ENCODE measurements around the gene ADAMTSL2.

The ADAMTSL2 gene

DNA sequence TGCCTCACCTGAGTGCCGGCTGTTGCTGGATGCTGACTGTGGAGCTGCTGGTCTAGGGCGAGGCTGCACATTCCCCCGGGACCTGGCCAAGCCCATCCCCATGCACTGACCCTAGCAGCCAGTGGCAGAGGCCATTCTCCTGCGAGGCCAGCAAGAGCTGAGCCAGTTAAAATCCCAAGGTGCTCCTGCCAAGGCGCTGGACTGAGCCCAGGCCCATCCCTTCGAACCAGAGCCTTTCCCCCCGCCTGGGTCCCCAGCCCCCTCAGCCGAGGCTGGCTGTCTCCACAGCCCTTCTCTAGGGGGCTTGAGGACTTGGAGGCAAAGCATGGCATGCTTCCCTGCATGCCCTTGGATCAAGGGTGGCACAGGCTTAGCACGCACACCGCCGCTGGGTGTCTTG, 1.6 kb downstream of the ADAMTSL2 start:
- DNase-seq, result no peak

- no peak for DNase-seq
Measured at GRCh38 chr9:133536536-133536935, 2.0 kb downstream of the ADAMTSL2 start.

GRCh38 chr9:133537257-133537656, 2.8 kb downstream of the ADAMTSL2 start:
- DNase-seq, result no peak

- DNase-seq, result no peak
Measured at GRCh38 chr9:133538176-133538575, 3.7 kb downstream of the ADAMTSL2 start.

GRCh38 chr9:133538851-133539833, 4.6 kb downstream of the ADAMTSL2 start:
- DNase-seq, result no peak

GRCh38 chr9:133539991-133540697, 5.6 kb downstream of the ADAMTSL2 start:
- no peak for DNase-seq

DNA sequence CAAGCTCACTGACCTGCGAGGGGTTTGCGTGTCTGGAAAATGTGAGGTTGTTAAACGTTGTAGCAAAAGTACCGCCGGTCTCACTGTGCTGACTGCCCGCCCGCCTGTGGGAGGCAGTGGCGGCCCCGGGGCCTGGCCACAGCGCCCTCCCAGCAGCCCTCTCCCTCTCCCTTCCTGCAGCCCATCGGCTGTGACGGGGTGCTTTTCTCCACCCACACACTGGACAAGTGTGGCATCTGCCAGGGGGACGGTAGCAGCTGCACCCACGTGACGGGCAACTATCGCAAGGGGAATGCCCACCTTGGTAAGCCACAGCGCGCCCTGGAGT, 6.2 kb downstream of the ADAMTSL2 start:
- no peak for DNase-seq

DNA sequence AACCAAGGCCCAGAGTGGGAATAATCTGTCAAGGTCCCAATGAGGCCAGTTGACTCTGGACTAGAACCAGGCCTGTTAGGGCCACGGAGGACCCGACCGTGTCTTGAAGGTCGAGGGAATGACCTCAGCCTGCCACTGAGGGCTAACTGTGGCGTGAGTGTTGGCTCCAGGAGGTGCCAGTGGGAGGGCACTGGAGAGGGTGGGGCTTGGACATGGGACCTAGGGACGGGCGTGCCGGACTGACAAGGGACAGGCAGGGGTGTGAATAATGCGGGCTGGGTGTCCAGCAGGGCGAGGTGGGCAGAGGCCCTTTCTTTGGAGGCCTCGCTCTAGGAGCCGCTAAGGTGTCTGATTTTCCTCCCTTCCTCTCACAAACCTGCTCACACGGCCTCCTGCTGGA, 7.5 kb downstream of the ADAMTSL2 start:
- DNase-seq, result no peak

DNA sequence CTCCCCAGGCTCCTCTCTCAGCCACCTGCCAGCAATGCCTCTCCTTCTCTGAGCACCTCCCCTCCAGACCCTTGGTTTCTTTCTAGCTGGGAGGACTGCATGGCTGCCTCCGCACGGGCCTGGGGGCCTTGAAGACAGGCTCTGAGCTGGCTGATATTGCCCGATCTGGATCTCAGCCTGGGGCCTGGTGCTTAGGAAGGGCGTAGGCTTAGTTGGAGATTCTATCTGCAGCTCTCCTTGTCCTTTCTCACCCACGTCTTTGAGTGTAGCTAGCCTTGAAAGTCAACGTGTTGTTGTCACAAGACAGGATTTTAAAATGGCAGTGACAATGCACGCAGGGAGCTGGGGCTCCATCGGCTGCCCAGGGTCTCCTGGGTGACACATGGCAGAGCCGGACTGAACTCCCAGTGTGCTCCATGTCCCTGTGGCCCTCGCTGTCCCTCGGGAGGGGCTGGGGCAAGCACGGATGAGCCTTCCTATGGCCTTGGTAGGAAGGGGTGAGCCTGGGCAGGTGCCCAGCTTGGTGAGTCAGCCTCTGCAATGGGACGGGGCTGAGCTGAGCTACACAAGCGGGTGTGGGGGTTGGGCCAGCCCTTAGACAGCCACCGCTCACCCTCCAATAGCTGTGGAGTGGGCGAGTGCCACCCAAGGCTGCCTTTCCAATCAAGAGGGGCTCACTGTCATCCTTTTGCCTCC, 9.4 kb downstream of the ADAMTSL2 start:
- DNase-seq, result no peak

DNA sequence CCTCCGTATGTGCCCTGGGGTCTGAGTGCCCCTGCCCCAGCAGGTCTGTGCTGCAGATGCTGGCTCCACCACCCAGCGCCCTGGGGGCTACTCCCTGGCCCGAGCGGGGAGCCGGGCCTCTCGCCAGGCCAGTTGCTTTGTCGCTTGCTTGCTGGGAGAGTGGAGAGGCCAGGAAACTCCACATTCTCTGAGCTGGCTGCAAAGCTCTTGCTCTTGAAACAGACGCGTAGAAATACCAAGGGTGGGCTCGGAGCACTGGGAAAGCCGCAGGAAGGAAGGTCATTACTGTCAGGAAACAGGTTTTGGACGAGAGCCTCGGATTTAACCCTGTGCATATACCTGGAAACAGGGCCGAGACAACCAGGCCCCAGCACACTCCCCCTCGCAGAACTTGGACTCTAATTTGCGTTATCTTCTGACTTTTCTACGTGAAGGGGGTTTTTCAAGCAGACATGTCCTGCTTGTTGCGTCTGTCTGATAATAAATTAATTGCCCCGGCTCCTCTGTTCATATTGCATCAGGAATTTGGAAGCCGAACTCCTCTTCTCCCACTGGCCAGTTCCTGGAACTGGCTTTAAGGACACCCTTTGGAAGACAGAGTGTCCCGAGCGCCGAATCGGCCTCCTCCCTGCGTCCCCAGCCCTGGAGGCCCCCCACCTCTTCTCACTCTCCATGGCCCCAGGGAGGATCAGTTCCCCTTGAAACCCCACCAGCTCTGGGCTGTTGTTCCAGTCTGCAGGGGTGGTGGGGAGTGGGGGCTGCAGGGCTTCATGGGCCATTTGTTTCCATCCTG, 11.2 kb downstream of the ADAMTSL2 start:
- no peak for DNase-seq

- DNase-seq, result no peak
Measured at GRCh38 chr9:133546287-133546680, 11.8 kb downstream of the ADAMTSL2 start.

DNA sequence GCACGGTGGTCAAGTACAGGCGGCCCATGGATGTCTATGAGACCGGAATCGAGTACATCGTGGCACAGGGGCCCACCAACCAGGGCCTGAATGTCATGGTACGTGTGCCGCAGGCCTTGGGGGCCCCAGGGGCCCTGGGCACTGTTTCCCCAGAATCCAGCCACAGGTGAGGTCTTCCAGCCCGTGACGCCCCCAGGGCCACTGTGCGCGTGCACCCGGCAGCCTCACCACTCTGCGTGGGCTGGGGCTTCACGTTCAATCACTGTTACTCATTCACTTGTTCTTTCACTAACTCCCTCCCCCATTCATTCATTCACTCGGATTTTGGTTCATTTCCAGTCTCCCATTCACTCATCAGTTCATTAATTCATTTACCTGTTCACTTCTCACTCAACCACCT, 12.6 kb downstream of the ADAMTSL2 start:
- DNase-seq, result no peak

GRCh38 chr9:133551446-133551845, 16.9 kb downstream of the ADAMTSL2 start:
- no peak for DNase-seq

- DNase-seq, result no peak
Measured at GRCh38 chr9:133552236-133552635, 17.7 kb downstream of the ADAMTSL2 start.

DNA sequence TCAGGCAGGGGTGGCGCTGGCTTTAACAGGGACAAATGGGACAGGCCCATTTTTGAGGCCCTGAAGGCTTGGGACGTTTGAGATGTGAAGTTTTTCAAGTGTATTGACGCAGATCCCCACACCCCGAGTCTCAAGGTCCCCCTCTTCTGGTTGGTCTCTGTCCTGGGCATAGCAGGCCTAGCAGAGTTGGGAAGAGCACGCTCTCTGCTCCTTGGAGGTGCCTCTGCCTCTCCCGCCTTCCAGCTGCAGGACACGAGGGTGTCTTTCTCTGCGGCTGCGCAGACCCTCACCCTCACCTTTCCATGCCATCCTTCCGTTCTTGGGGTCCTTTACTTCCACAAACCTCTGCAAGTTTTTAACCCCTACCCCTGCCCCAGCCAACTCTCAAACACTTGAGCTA, 18.6 kb downstream of the ADAMTSL2 start:
- DNase-seq, result no peak

- no peak for DNase-seq
Measured at GRCh38 chr9:133553973-133554713, 19.6 kb downstream of the ADAMTSL2 start.

GRCh38 chr9:133554729-133555128, 20.2 kb downstream of the ADAMTSL2 start:
- no peak for DNase-seq

DNA sequence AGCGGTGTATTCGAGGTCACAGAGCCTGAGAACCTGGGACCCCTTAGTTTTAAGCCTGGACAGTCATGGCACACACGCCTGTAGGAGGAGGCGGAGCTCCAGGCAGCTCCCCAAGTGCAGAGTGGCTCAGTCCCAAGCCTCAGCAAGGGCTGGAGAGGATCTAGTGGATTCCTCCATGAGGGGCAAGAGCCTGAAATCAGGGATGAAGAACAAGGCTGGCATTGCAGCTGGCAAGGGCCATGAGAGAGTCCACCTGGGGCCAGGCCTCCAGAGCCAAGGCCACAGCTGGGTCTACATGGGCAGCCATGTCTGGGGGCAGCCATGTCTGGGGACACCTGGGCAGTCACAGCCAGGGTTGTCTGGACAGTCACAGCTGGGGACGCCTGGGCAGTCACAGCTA, 21.9 kb downstream of the ADAMTSL2 start:
- DNase-seq, result no peak

DNA sequence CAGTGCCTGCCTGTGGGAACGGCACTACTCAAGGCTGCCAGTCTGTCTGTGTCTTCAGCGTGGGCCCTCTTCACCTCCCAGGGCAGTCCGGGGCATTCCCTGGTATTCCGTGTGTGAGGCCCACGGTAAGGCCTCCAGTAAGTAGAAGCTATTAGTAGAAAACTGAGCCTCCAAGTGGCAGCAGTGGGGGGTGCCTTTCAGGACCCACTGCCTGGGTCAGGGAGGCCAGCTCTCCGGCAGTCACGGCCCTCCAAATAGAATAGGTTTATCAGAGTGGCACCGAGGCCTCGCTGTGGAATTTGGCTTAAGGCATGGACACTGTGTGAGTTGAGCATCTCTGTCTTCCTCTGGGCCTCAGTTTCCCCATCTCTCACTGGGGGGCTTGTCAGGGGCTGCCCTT, 23.1 kb downstream of the ADAMTSL2 start:
- no peak for DNase-seq

DNA sequence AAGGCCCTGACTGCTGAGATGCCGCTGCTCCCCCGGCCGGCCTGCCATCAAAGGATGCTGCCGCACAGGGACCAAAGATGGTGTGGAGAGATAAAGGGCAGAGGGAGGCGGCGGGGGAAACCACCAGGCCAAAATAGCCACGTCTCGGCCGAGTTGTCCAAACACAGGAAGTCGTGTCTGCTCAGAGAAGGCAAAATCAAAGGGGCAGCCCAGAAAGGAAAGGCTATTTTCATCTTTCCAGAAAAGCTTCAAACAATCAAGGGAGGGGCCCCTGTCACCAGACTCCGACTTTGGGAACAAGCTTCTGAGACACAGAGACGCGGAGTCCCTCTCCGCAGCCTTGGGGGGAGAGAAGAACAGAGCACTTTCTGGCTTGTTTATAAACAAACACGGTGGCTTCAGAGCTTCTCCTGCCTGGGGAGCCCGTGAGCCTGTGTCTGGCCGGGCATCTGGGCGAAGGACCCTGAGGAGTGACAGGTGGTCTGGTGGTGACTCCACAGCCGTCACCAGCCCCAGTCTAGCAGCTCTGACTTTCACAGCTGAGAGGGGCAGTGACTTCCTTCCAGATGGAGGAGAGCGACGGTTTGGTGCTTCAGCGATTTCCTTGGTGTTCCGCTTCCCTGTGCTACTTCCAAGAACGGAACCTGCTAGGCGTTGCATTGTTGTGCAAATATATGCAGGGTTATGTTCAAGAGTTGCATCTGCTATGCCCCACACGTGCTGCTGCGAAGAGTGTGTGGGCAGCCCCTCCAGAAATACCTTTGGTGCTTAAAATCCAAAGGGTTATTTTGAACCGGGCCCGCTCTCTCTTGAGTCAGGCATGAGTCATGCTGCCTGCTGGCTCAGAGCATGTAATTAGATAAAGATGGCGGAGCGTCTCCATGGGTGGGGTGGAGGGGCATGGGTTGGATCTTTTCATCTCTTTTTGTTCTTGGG, 24.0 kb downstream of the ADAMTSL2 start:
- peak; percentile 43 for DNase-seq

DNA sequence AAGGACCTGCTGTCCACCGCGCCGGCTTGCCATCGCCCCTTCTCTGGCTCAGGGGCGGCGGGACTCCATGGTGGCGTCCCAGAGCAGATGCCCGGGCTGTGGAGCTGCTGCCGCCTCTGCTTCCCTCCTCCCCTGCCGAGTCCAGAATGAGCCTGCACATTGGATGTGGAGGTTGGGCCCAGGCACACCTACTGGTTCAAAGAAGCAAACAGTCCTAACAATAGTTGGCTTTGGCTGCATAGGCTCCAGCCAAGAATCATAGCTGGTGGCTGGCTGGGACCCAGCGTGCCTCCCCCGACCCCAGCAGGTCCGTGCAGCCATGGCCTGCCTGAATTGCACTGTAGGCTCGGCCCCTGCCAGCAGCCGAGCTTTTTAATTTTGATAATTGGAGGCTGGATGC, 25.8 kb downstream of the ADAMTSL2 start:
- DNase-seq, result no peak

All from stimulated activated CD4-positive, alpha-beta T cell treated with anti-CD3 and anti-CD28 coated beads, Interleukin-4, amount 100 ng/mL, for 1 hour (primary cell).